OCI-LY3 (cell line): ENCODE measurements around the gene SLC2A4.

Experiments used
- H2AFZ ChIP-seq: fragments of 200-600, 300-600 bp; shearing (Covaris generic); 2 replicates; pipeline ENCODE4 v1.6.0; 2014; ENCODE audit warnings: antibody characterized with exemption, low read depth, low read length
- H3K27ac ChIP-seq: fragments of 200-600, 300-600 bp; sonication (generic); 2 replicates; pipeline ENCODE4 v1.5.1; 2014; ENCODE audit warnings: mild to moderate bottlenecking, low read length, moderate library complexity, mixed read lengths
- H3K27me3 ChIP-seq: fragments of 200-600, 300-600 bp; sonication (generic); 2 replicates; pipeline ENCODE4 v1.6.1; 2014; ENCODE audit warnings: low read depth, low read length, mixed read lengths
- H3K36me3 ChIP-seq: fragments of 200-600, 300-600 bp; sonication (generic); replicated peaks from 2 replicates; pipeline ENCODE3; 2014; ENCODE audit warnings: low read depth, low read length, mixed read lengths
- H3K4me1 ChIP-seq: fragments of 300-600, 200-600 bp; sonication (generic); 2 replicates; pipeline ENCODE4 v1.6.1; 2014; ENCODE audit warnings: low read length, mixed read lengths
- H3K4me2 ChIP-seq: fragments of 200-600, 300-600 bp; sonication (generic); 2 replicates; pipeline ENCODE4 v1.6.1; 2014; ENCODE audit warnings: low read length, mixed read lengths
- H3K4me3 ChIP-seq: fragments of 300-600, 200-600 bp; sonication (generic); 2 replicates; pipeline ENCODE4 v1.5.1; 2014; ENCODE audit warnings: antibody characterized with exemption, mild to moderate bottlenecking, low read length, moderate library complexity
- H3K79me2 ChIP-seq: fragments of 300-600, 200-600 bp; shearing (Covaris generic); 2 replicates; pipeline ENCODE4 v1.6.1; 2014; ENCODE audit warnings: mild to moderate bottlenecking, low read length, mixed read lengths
- H3K9ac ChIP-seq: fragments of 300-600, 200-600 bp; shearing (Covaris generic); 2 replicates; pipeline ENCODE4 v1.6.0; 2014; ENCODE audit warnings: mild to moderate bottlenecking, low read length, moderate library complexity
- H3K9me3 ChIP-seq: fragments of 200-600, 300-600 bp; shearing (Covaris generic); 2 replicates; pipeline ENCODE4 v1.6.1; 2014; ENCODE audit warnings: low read length, mixed read lengths; ENCODE audit not compliant: insufficient read depth
- H4K20me1 ChIP-seq: fragments of 200-600, 300-600 bp; sonication (generic); 2 replicates; pipeline ENCODE4 v1.6.1; 2016; ENCODE audit warnings: low read length, mixed read lengths; ENCODE audit not compliant: insufficient read depth
- EZH2phosphoT487 ChIP-seq: fragments of 200-600 bp; shearing (Covaris generic); IDR thresholded peaks from 2 replicates; pipeline ENCODE4 v1.6.1; 2018; ENCODE audit warnings: antibody characterized with exemption, mixed run types, low read depth
- TF ChIP-seq, protein P1 (sequence below): fragments of 200-600, 300-600 bp; sonication (generic); IDR thresholded peaks from 2 replicates; pipeline ENCODE4 v1.5.1; 2014; ENCODE audit warnings: antibody characterized with exemption, low read length, low read depth

Gene SLC2A4

DNA sequence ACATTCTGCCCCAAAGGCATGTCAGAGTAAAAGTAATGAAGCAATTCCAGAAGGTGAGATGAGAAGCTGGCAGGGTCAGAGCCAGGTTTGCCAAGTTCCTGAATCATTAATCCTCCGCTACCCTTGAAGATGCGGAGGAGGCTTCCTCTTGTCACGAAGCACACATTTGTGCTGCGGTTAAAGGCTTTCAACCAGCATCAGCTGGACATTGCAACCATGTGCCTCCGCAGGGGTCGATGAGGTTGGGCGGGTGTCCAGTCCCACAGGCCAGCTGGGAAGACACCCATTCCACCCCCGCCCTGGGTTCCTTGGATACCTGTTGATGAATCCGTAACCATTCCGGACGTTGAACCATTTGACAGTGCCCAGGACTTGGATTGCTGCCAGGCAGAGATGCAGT lies 11.6 kb downstream of the SLC2A4 start:
- no peak overlapping the region for H3K27ac ChIP-seq
- H3K4me2 ChIP-seq: no peak overlapping the region
- H4K20me1 ChIP-seq: no peaks in the 10 kb centered on the region

DNA sequence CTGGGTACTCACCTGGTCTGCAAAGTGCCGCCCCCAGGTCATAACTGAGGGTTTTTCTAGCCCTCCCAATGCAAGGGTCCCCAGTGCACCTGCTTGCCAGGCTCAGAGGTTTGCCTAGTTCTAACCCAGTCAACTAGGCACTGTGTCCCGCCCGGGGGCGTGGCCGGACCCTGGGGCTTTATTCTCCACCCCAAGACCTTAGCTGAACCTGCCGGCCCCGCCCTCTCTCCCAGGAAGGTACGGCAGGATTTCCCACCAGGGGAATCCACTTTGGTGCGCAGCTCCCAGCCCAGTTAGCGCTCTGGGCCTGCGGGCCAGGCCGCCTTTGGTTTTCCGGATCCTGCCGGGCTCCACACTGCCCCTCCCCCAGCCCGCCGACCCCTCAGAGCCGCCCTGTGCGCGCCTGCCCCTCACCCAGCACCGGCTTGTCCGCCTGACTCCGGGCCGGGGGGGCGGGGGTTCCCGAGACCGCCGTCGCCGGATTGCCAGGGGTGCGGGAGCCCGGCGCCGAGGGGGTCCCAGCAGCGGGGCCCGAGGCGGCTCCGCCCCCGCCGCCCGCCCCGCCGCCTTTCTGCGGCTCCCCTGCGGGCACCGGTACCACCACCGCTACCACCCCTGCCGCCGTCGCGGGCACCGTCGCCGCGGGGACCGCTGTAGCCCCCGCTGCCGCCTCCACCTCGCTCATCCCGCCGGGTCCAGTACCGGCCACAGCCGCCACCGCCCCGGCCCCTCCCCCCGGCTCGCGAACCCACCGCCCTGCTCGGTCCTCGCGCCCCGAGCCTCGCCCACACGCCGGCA lies 12.5 kb downstream of the SLC2A4 start:
- Histone ChIP-seq H3K4me3 (no peak overlapping the region), H2AFZ (no peak overlapping the region), H3K4me2 (no peak overlapping the region), H3K9me3 (no peaks in the 10 kb centered on the region), H3K4me1 (peaks cover 2% of the 10 kb centered on the region; the same call in 1 of the 2 replicates), H3K79me2 (no peaks in the 10 kb centered on the region), H3K27me3 (no peaks in the 10 kb centered on the region), H4K20me1 (no peaks in the 10 kb centered on the region), H3K36me3 (no peaks in the 10 kb centered on the region), H3K9ac (no peak overlapping the region), H3K27ac (no peak overlapping the region)
- no peak for TF ChIP-seq EZH2phosphoT487
- TF ChIP-seq, protein P1, sequence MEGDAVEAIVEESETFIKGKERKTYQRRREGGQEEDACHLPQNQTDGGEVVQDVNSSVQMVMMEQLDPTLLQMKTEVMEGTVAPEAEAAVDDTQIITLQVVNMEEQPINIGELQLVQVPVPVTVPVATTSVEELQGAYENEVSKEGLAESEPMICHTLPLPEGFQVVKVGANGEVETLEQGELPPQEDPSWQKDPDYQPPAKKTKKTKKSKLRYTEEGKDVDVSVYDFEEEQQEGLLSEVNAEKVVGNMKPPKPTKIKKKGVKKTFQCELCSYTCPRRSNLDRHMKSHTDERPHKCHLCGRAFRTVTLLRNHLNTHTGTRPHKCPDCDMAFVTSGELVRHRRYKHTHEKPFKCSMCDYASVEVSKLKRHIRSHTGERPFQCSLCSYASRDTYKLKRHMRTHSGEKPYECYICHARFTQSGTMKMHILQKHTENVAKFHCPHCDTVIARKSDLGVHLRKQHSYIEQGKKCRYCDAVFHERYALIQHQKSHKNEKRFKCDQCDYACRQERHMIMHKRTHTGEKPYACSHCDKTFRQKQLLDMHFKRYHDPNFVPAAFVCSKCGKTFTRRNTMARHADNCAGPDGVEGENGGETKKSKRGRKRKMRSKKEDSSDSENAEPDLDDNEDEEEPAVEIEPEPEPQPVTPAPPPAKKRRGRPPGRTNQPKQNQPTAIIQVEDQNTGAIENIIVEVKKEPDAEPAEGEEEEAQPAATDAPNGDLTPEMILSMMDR: no peak

More for the DNA sequence above, 11.6 kb downstream of the SLC2A4 start:
- H3K9me3 ChIP-seq: no peaks in the 10 kb centered on the region
- no peaks in the 10 kb centered on the region for H3K79me2 ChIP-seq
- H3K27me3 ChIP-seq: no peaks in the 10 kb centered on the region
- TF ChIP-seq, protein P1: no peak
- TF ChIP-seq EZH2phosphoT487: no peak
- no peak overlapping the region for H2AFZ ChIP-seq
- H3K36me3 ChIP-seq: no peaks in the 10 kb centered on the region
- H3K9ac ChIP-seq: no peak overlapping the region
- peaks cover 2% of the 10 kb centered on the region; the same call in 1 of the 2 replicates for H3K4me1 ChIP-seq
- no peak overlapping the region for H3K4me3 ChIP-seq

DNA sequence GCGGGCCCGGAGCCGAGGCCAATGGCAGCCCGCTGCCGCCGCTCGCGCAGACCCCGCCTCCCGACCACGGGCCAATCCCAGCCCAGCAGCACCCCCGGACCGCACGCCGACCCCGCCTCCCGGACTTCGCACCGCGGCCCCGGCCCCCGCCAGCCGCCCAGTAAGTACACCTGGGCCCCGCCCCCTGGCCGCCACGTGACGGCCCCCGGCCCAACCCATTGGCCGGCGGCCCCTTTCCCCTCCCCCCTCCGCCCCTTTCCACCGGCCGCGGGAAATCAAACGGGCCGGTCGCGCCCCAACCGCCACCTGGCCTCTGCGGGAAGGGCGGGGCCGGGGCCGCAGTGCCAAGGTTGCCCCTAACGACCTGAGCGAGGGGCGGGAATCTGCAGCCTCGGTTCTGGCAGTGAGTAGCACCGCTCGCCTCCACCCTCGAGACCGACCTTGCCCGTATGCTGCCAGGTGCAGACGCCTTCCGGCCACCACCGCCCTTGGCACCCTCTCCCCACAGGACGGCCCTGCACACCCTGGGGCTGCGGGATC lies 13.2 kb downstream of the SLC2A4 start, which contains the start of gene YBX2:
TSS of gene YBX2 (minus strand) at position 26 of the 540 bp plus-strand sequence. CDS start 139 bp downstream, outside the sequence.
- Histone ChIP-seq H2AFZ (no peak within 1 kb of the TSS), H3K27ac (no peak within 1 kb of the TSS), H3K9ac (no peak within 1 kb of the TSS)

More for the DNA sequence above, 13.2 kb downstream of the SLC2A4 start, which contains the start of gene YBX2:
- Histone ChIP-seq H3K27me3 (no peaks in the 10 kb centered on the region), H3K9me3 (no peaks in the 10 kb centered on the region), H3K36me3 (no peaks in the 10 kb centered on the region), H4K20me1 (no peaks in the 10 kb centered on the region), H3K4me3 (no peak within 1 kb of the TSS), H3K4me1 (peaks cover 2% of the 10 kb centered on the region; the same call in 1 of the 2 replicates), H3K4me2 (no peak within 1 kb of the TSS), H3K79me2 (no peaks in the 10 kb centered on the region)
- TF ChIP-seq, protein P1: no peak
- no peak for TF ChIP-seq EZH2phosphoT487
